Neutrophil (primary cell): ENCODE data around the gene G6PD.
A peak's percentile ranks its signal among the peaks of the same experiment; 100 is the strongest.

ENCODE experiments used
- H3K27ac ChIP-seq: fragments of 200-600 bp; sonication (generic); 2 replicates; pipeline ENCODE4 v1.5.1; 2016; ENCODE audit warnings: mild to moderate bottlenecking, moderate library complexity
- H3K27me3 ChIP-seq: fragments of 200-600 bp; sonication (generic); 2 replicates; pipeline ENCODE4 v1.6.0; 2016; ENCODE audit warnings: mild to moderate bottlenecking
- H3K36me3 ChIP-seq: fragments of 200-600 bp; sonication (generic); 2 replicates; pipeline ENCODE4 v1.5.1; 2017
- H3K4me1 ChIP-seq, 2 experiments: fragments of 200-600 bp in 1 of 2; sonication (generic) in 1 of 2; 1 replicate in 1 of 2; 2 replicates in 1 of 2; pipeline versions ENCODE4 v1.5.1 to v1.6.1; 2013 to 2016; ENCODE audit warnings: low read depth in 1 of 2, low read length in 1 of 2, mild to moderate bottlenecking in 1 of 2, moderate library complexity in 1 of 2; ENCODE audit not compliant: control insufficient read depth in 1 of 2, insufficient read depth in 1 of 2
- H3K4me3 ChIP-seq, 2 experiments: fragments of 200-600 bp in 1 of 2; sonication (generic) in 1 of 2; 1 replicate in 1 of 2; 2 replicates in 1 of 2; pipeline ENCODE4 v1.5.1; 2013 to 2016; ENCODE audit warnings: low read depth in 1 of 2, low read length in 1 of 2, mild to moderate bottlenecking in 1 of 2, moderate library complexity in 1 of 2
- H3K9me3 ChIP-seq: fragments of 200-600 bp; sonication (generic); 2 replicates; pipeline ENCODE4 v1.5.1; 2016
- TF ChIP-seq, protein P1 (sequence below): fragments of 200-600 bp; sonication (generic); IDR thresholded peaks from 2 replicates; pipeline ENCODE4 v1.5.1; 2016; ENCODE audit warnings: antibody characterized with exemption

G6PD gene

DNA sequence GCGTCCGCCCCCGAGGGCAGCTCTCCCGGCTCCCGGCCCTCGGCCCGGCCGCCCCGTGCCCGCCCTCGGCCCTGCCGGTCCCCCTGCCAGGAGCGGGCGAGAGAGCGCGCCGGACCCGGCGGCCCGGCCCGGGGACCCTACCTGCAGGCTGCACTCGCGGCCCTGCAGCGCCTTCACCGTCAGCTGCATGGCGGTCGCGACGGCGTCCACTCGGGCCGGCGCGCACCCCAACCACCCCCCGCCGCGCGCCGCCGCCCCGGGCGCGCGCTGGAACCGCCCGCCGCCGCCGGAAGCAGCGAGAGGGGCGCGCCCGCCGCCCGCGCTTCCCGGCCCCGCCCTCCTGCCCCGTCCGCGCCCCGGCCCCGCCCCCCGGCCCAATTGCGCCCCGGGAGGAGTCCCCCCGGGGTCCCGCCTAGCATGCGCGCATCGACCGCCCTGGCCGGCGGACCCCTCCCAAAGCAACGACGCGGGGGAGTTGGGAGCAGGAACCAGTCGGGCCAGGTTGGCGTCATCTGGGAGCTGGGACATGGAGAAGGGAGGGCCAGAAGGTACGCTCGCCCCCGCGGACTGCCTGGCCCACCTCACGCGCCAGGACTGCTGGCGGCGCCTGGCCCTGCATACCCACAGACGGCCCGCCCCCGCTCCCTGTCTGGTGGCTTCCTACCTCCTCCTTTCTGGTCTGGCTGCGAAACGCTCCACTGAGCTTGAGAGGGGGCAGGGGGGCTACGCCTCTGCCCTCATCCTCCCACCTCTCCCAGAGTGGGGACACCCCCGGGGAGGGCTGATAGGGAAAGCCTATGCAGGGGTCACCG is 60.0 kb downstream of the G6PD start, which contains the start of gene UBL4A:
TSS of gene UBL4A (minus strand) at position 220 of the 812 bp plus-strand sequence. CDS start at position 189, 31 bp downstream.
- peak within 1 kb of the TSS; percentile 73 for H3K27ac ChIP-seq
- peak within 1 kb of the TSS; percentile 66 for H3K4me3 ChIP-seq
- peaks cover 41 to 46% of the 10 kb centered on the region in 2 experiments for H3K4me1 ChIP-seq
- TF ChIP-seq, protein P1, sequence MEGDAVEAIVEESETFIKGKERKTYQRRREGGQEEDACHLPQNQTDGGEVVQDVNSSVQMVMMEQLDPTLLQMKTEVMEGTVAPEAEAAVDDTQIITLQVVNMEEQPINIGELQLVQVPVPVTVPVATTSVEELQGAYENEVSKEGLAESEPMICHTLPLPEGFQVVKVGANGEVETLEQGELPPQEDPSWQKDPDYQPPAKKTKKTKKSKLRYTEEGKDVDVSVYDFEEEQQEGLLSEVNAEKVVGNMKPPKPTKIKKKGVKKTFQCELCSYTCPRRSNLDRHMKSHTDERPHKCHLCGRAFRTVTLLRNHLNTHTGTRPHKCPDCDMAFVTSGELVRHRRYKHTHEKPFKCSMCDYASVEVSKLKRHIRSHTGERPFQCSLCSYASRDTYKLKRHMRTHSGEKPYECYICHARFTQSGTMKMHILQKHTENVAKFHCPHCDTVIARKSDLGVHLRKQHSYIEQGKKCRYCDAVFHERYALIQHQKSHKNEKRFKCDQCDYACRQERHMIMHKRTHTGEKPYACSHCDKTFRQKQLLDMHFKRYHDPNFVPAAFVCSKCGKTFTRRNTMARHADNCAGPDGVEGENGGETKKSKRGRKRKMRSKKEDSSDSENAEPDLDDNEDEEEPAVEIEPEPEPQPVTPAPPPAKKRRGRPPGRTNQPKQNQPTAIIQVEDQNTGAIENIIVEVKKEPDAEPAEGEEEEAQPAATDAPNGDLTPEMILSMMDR = no peak
- H3K9me3 ChIP-seq = no peaks in the 10 kb centered on the region
- no peaks in the 10 kb centered on the region for H3K27me3 ChIP-seq
- H3K36me3 ChIP-seq = no peaks in the 10 kb centered on the region

DNA sequence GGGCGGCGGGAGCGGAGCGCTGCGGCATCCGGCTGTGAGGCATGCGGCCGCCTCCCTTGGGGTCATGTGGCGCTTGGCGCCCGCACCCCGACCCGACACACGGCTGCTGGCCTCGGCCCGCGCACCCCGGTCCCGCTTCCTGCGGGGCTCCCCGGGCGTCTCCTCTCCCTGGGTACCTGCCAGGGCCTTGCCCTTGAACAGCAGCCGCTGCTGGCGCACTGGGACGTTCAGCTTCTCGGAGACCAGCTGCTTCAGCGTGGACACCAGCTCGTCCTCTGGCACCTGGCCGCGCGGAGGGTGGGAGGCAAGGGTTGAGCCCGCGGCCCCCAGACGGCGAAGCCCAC is 60.6 kb downstream of the G6PD start:
- Histone ChIP-seq H3K27ac (peak overlapping the region; percentile 73), H3K4me3 (peak overlapping the region; percentile 66), H3K9me3 (no peaks in the 10 kb centered on the region), H3K27me3 (no peaks in the 10 kb centered on the region), H3K4me1 (peaks cover 36 to 41% of the 10 kb centered on the region in 2 experiments), H3K36me3 (no peaks in the 10 kb centered on the region)
- TF ChIP-seq, protein P1 = no peak

DNA sequence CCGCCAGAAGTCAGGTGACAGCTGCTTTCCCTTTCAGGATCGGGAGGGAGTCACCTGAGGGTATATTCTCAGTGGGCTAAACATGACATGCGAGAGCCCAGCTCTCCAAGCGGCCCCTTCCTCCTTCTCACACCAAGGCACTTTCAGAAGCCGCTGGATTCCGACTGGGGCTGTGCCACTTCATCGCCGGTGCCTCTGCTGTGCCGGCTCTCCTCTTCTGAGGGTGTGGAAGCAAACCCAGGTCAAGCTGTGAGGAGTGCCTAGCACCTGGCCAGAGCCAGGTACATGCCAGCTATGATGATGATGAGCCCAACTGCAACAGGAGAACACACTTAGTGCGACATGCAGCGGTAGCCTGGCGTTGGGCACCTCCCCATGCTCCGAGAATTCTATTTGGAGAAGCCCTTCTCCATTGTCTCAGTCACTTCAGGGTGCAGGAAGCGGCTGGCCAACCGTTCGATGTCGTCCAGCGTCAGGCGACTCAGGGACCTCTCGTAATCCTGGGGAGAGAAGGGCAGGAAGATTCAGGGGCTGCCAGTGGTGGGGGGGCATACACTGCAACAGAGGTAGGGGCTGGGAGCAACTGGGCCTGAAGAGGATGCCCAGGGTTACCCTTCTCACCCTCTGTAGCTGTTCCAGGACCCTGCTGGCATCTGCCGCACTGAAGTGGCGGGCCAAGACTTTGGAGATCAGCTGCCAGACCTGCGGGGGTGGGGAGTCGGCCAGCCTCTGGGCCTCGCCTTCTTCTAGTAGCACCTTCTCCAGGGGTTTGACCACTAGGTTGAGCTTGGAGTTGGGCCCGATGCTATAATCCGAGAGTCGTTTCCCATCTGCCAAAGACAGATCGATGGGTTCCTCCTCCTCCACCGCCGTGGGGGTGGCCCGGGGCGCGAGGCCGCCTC is 61.2 kb downstream of the G6PD start:
- H3K9me3 ChIP-seq = no peaks in the 10 kb centered on the region
- TF ChIP-seq, protein P1 = no peak
- no peaks in the 10 kb centered on the region for H3K36me3 ChIP-seq
- peak overlapping the region; percentile 73 for H3K27ac ChIP-seq
- no peaks in the 10 kb centered on the region for H3K27me3 ChIP-seq
- H3K4me1 ChIP-seq = peaks cover 36 to 41% of the 10 kb centered on the region in 2 experiments
- H3K4me3 ChIP-seq = peak overlapping the region; percentile 66

DNA sequence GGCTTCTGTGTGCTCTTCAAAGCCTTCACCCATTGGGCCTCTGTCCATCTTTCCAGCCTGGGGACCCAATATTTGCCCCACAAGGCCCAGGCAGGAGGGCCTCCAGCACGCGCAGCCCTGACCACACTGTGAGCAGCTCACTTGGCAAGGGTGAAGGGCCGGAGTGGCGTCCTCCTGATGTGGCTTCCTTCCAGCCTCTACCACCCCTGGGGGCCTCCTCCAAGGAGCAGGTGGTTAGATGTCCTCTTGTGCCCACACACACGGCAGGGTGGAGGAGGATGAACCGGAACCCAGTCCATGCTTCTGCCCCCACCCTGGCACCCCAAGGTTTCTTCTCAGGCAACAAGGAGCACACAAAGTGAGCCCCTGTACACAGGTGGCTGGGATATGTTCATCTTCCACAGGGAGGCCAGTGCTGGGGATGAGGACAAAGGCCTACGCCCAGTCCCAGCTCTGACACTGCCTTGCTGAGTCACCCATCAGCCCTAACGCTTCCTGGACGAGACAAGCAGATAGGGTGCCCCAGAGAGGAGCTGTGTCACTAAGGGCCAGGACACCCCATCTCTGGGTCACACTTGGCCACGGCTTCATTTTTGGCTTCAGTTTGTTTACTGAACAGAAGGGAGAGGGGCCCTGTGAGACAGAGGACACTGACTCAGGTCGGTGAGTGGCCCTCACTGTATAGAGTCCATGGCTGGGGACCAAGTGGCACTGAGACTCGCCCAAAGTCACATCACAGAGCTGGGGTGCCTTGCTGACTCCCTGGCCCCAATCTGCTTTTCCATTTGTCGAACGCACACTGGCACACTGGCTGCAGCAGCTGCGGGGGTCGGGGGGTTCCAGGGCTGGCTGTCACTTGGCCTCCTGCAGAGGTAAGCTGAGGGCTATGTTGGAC is 62.1 kb downstream of the G6PD start:
- peak overlapping the region; percentile 31 for H3K27ac ChIP-seq

More for the DNA sequence above, 62.1 kb downstream of the G6PD start:
- Histone ChIP-seq H3K9me3 (no peaks in the 10 kb centered on the region), H3K27me3 (no peaks in the 10 kb centered on the region), H3K4me1 (peaks cover 34 to 39% of the 10 kb centered on the region in 2 experiments), H3K4me3 (no peak overlapping the region), H3K36me3 (no peaks in the 10 kb centered on the region)
- TF ChIP-seq, protein P1 = no peak
